ENCODE results near the gene ITSN2. TPM values are rescaled to one million over a fixed set of nuclear protein-coding genes. Genes with fewer than 3 reads are reported as not detected.

ITSN2 gene
- total and polyA plus RNA-seq, 4 donors = 10.1 to 32.4 (median 21.6) TPM

GRCh38 chr2:24351981-24352380 is 8.4 kb downstream of the ITSN2 start (continued):
- no peak for TF ChIP-seq REST (IDR thresholded peaks at IDR 0.05)
- no peak for TF ChIP-seq CTCF (IDR thresholded peaks at IDR 0.05; ENCODE audit: low read depth, low read length, missing input control)

GRCh38 chr2:24351627-24351938 is 8.8 kb downstream of the ITSN2 start:
- no peak overlapping the region for H3K27ac ChIP-seq (ENCODE audit: low read depth in 1 of 2, low read length in 2 of 2)

GRCh38 chr2:24350826-24351626 is 9.3 kb downstream of the ITSN2 start:
- Histone ChIP-seq H3K4me3 (ENCODE audit: low read depth in 1 of 3, low read length in 3 of 3) (no peak overlapping the region), H3K9ac (ENCODE audit: low read depth in 1 of 2, low read length in 2 of 2) (no peak overlapping the region), H3K9me3 (ENCODE audit: control insufficient read depth in 4 of 4, low read length in 3 of 4) (no peaks in the 10 kb centered on the region), H3K27me3 (ENCODE audit: control insufficient read depth in 4 of 4, insufficient read depth in 4 of 4, low read length in 3 of 4) (no peaks in the 10 kb centered on the region), H3K27ac (ENCODE audit: low read depth in 1 of 2, low read length in 2 of 2) (no peak overlapping the region), H3K36me3 (ENCODE audit: control insufficient read depth in 4 of 4, insufficient read depth in 3 of 4, low read depth in 1 of 4, low read length in 3 of 4) (no peaks in the 10 kb centered on the region), H3K4me1 (ENCODE audit: control insufficient read depth in 4 of 4, insufficient read depth in 4 of 4, low read length in 3 of 4) (peaks cover 0 to 3% (median 2%) of the 10 kb centered on the region in 4 donors)
- DNase-seq (ENCODE audit: low spot score) = no peak
- 92% methylated on average over 7 of the region's 7 CpGs for WGBS
- TF ChIP-seq NR2F2 (IDR thresholded peaks at IDR 0.05) (no peak), ATF3 (IDR thresholded peaks at IDR 0.05) (no peak), JUND (IDR thresholded peaks at IDR 0.05) (no peak), YY1 (IDR thresholded peaks at IDR 0.05) (no peak), MAX (IDR thresholded peaks at IDR 0.05) (no peak), RAD21 (IDR thresholded peaks at IDR 0.05) (no peak), REST (IDR thresholded peaks at IDR 0.05) (no peak), HNF4G (IDR thresholded peaks at IDR 0.05) (no peak)

More at GRCh38 chr2:24351627-24351938, 8.8 kb downstream of the ITSN2 start:
- no peak overlapping the region for H3K4me3 ChIP-seq (ENCODE audit: low read depth in 1 of 3, low read length in 3 of 3)
- no peak overlapping the region for H3K9ac ChIP-seq (ENCODE audit: low read depth in 1 of 2, low read length in 2 of 2)
- peaks cover 0 to 3% (median 2%) of the 10 kb centered on the region in 4 donors for H3K4me1 ChIP-seq (ENCODE audit: control insufficient read depth in 4 of 4, insufficient read depth in 4 of 4, low read length in 3 of 4)
- TF ChIP-seq FOXA1 (IDR thresholded peaks at IDR 0.05) (no peak), TAF1 (conservative IDR thresholded peaks at IDR 0.05) (no peak)
- no peaks in the 10 kb centered on the region for H3K36me3 ChIP-seq (ENCODE audit: control insufficient read depth in 4 of 4, insufficient read depth in 3 of 4, low read depth in 1 of 4, low read length in 3 of 4)
- WGBS = 70% methylated on average over 3 of the region's 3 CpGs
- no peaks in the 10 kb centered on the region for H3K27me3 ChIP-seq (ENCODE audit: control insufficient read depth in 4 of 4, insufficient read depth in 4 of 4, low read length in 3 of 4)
- no peak for DNase-seq (ENCODE audit: low spot score)
- H3K9me3 ChIP-seq (ENCODE audit: control insufficient read depth in 4 of 4, low read length in 3 of 4) = no peaks in the 10 kb centered on the region
